Left ventricle myocardium superior (tissue), 1 donor: ENCODE data around the gene TAS1R3. TPM values are rescaled to one million over a fixed set of nuclear protein-coding genes. Genes with fewer than 3 reads are reported as not detected.
"Not testable (repeated sequence)": the region's sequence is repeated elsewhere in the genome, so short reads cannot be mapped to it uniquely, and the experiment has no call there.

Experiments used
- ATAC-seq: fragments of 200-7000 bp; cut with Tn5 transposase; one replicate; pipeline ENCODE4 v1.9.1; 2020; ENCODE audit warnings: mild to moderate bottlenecking, moderate library complexity
- DNase-seq: peaks from one replicate; pipeline ENCODE4 v3.0.0-alpha.2; 2020
- intact Hi-C: fragments of 100-400 bp; cut with micrococcal nuclease; formaldehyde crosslinking; loops from one replicate; pipeline ENCODE4 v1.11.0; 2022
- total RNA-seq: library from RNA; stranded (reverse); fragmentation: NEBNext Ultra II Directional; extraction: Animal tissue kit (Norgen Biotek cat#: 25700); gene quantifications from one replicate; pipeline ENCODE4 v1.2.1, GENCODE V29; 2021
- donor health status: DM: no; HTN: yes; CAD: no; lungs with severe emphysema.

Gene TAS1R3
- total RNA-seq, 1 donor from 2014 or later, result 0.57 TPM

DNA sequence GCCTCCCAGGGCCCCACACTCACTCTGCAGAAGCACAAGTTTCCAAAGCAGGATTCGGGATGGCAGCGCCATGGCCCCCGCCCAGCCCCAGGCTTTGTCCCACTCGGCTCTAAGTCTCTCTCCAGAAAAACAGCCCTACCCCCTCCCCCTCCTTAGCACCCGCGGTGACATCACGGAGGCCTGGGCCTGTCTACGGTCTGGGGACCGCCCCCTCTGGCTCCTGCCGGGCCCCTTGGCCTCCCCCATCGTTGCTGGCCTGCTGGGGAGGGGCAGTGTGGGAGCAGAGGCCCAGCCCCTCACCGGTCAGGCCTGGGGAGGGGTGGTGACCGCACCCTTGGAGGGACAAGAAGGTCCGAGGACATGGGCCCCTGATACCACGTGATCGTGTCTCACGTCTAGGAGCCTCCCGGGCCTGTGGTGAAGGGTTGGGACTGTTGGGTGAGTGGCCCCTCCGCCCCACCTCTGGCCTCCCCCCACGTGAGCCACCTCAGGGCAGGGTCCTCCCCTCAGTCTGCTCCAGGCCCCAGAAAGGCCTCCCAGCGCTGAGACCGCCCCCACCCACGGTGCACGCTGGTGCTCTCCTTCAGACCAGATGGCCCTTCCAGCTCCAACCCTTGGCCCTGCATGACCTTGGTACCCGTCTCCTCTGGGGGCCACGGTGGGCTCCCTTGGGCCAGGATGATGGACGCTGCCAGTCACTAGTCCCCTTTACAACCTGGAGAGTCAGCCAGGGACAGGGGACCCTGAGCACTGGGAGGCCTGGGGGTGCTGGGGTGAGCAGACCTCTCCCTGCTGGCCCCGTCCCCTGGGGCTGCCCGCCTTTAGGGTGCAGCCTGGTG is 27.6 kb downstream of the TAS1R3 start, which contains the start of gene MXRA8:
Gene MXRA8, minus strand, starts transcription at position 123 of the 839 bp plus-strand sequence. Its CDS starts 51 bp downstream, at position 72.
- ATAC-seq, result peak; percentile 74
- peak; percentile 87 for DNase-seq
- intact Hi-C loops, result no loop called here

DNA sequence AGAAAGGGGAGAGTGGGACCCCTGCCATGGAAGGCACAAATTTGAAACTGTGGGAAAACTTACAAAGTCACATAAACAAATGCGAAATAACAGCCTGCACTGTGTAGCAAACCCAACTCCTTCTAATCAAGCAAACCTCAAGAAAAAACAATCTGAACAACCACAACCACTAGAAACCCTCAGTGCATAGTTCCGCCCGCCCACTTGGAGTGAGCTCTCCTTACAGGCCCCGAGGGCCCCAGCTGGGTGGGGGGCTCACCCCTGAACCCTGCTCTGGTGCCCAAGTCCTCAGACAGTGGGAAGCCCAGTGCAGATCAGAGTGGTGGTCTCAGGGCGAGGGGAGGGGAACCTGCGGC is 28.2 kb downstream of the TAS1R3 start:
- intact Hi-C loops, result no loop called here
- ATAC-seq (peak; percentile 13), DNase-seq (peak; percentile 46)

DNA sequence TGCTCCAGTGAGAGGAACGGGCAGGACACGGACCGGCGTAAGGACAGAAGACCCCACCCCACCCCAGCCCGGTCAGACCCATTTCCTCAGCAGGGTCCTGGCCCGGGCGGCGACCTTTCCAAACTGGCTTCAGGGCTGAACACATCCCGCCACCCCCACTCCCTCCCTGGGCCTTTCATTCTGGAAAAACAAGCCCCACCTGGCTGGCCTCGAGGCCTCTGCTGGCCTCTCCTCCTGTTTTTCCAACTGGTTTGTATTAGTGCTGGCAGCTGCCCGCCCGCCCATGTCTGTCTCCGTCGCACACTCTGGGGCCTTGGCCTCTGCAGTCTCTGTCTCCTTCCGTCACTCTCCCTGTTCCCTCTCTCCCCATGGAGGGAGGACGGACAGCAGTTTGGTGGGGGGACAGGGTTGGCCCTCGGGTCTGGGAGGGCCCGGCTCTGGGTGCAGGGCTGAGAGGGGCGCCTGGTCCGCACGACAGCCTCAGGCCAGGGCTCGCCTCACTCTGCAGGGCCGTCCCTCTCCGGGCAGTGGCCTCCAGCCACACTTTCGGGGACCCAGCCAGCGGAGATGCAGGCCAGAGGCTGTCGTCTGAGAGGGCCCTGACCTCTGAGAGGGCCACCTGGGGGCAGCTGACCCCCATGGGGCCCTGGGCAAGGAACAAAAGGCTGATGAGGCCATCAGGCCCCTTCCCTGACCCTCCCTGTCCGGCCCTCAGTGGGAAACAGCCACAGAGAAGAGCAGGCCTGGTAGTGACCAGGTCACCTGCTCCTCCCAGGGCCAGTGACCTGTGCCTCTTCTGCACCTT is 28.8 kb downstream of the TAS1R3 start:
- ATAC-seq, result peak; percentile 51
- peak; percentile 69 for DNase-seq
- intact Hi-C loops, result no loop called here

DNA sequence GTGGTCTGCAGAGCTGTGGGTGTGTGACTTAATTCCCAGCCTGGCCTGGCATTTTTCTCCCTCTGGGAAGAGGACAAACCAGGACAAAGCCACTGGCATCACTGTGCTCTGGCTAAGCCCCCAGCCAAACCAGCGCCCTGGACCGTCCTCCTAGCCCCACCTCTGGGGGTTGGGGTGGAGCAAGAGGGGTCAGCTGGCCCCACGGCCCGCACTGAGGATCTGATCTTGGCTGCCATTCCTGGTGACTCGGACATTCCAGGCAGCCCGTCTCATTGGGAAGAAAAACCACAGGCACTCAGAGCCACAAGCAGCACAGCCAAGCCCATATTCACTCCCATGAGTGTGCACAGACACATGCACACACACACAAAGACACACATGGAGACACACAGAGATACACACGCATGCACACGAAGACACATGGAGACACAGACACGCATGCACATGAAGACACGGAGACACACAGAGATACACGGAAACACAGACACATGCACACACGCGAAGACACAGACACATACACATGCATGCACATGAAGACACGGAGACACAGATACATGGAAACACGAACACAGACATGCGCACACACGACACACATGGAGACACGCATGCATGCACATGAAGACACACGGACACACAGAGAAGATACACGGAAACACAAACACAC is 29.6 kb downstream of the TAS1R3 start:
- DNase-seq (peak; percentile 76), ATAC-seq (peak; percentile 68)
- intact Hi-C loops, result no loop called here

DNA sequence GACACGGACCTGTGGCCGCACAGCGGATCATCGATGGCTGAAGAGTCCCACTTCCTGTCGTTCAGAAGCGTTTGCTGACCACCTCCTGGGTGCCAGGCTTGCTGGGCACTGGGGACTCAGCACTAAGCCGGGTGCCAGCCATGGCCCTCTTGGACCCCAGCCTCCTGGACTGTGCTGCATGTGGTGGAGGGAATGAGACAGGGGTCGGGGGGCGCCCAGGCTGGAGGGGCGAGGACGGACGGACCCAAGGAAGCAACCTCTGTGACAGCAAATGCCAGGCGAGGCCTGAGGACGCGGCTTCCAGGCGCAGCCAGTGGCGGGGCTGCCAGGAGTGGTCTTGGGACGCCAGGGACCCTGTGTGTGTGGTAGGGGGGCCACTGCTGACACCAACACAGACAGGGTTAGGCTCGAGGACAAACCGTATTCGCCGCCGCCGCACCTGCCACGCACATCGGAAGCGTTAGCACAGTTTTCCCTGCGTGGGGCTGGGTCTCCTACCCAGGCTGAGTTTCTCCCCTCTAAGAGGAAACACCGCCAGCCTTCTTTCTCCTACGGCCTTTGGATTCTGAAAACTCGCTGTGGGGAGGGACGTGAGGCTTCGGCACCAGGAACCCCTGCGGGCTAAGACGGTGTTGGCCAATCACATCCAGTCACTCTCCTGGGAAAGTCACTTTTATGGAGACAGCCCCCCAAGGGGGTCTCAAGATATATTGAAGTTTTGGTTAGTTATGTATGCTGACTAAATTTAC is 30.3 kb downstream of the TAS1R3 start:
- no peak for ATAC-seq
- intact Hi-C loops, result no loop called here
- peak; percentile 35 for DNase-seq

DNA sequence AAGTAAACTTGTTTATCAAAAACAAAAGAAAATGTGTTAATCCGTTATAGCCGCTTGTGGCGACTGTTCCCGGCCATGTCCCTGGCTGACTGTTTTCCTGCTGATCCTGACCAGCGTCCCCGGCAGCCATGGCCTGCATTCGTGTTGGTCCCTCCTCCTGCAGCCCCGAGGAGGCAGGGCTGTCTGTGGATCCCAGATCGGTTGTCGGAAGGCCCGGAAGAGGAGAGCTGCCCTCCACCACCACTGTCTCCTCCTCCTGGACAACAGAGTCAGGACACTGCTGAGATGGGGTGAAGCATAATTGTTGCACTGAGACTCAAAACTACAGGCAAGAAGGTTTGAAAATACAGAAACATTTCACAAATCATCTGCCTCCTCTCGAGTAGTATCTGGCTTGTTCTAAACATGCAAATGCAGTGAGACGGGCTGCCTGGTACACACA is 30.9 kb downstream of the TAS1R3 start:
- ATAC-seq (peak; percentile 23), DNase-seq (peak; percentile 76)
- intact Hi-C loops, result no loop called here

DNA sequence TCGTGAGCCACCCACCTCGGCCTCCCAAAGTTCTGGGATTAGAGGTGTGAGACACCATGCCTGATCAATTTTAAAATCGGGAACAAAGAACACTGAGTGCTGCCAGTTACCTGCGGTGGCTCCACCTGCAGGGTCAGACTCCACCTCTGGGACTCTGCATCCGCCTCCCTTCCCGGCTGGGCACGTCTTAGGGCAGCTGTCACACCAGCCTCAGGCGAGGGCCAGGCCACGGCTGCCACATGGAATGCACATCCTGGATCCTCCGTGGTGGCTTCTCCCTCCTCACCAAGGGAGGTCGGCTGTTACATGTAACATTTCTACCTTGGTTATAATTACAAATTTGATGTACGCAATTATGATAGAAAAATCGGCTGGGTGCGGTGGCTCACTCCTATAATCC is 33.2 kb downstream of the TAS1R3 start:
- intact Hi-C loops, result no loop called here
- ATAC-seq, result no peak
- peak; percentile 20 for DNase-seq

DNA sequence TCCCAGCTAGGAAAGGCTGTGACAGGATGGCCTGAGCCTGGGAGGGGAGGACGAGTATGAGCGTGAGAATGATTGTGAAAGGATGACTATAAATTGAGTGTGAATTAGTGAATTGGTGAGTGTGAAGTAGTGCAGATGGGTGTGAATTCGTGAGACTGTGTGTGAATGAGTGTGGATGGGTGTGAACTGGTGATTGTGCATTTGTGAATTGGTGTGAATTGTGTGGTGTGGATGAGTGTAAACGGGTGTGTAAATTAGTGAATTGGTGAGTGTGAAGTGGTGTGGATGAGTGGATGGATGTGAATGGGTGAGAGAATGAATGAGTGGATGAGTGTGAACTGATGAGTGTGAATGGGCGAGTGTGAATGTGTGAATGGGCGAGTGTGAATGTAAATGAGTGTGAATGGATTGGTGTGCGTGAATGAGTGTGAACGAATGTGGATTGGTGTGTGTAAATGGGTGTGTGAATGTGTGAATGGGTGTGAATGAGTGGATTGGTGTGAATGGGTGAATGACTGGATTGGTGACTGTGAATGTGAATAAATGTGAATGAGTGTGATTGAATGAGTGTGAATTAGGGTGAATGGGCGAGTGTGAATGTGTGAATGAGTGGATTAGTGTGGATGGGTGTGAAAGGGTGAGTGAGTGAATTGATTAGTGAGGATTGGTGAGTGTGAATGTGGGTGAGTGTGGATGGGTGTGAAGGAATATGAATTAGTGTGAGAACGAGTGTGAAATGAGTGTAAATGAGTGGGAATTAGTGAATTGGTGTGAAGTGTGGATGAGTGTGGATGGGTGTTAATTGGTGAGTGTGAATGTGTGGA is 35.0 kb downstream of the TAS1R3 start:
- ATAC-seq (no peak), DNase-seq (no peak)
- intact Hi-C loops, result no loop called here

DNA sequence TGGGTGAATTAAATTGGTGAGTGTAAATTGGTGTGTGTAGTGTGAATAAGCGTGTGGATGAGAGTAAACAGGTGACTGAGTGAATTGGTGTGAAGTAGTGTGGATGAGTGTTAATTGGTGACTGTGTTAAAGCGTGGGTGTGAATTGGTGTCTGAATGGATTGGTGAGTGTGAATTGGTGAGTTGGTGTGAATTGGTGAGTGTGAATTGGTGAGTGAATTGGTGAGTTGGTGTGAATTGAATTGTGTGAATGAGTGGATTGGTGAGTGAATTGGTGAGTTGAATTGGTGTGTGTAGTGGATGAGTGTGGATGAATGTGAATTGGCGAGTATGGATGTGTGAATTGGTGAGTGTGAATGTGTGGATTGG is 35.6 kb downstream of the TAS1R3 start:
- intact Hi-C loops, result no loop called here
- ATAC-seq (no peak), DNase-seq (no peak)

DNA sequence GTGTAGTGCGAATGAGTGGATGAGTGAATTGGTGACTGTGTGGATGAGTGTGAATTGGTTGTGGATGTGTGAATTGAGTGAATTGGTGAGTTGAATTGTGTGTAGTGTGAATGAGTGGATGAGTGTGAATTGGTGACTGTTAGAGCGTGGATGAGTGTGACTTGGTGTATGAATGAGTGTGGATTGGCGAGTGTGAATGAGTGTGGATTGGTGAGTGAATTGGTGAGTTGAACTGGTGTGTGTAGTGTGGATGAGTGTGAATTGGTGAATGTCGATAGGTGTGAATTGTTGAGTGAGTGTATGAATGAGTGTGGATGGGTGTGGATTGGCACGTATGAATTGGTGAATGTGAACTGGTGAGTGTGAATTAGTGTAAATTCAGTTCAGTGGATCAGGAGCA is 36.2 kb downstream of the TAS1R3 start:
- ATAC-seq (no peak), DNase-seq (no peak)
- intact Hi-C loops, result no loop called here

DNA sequence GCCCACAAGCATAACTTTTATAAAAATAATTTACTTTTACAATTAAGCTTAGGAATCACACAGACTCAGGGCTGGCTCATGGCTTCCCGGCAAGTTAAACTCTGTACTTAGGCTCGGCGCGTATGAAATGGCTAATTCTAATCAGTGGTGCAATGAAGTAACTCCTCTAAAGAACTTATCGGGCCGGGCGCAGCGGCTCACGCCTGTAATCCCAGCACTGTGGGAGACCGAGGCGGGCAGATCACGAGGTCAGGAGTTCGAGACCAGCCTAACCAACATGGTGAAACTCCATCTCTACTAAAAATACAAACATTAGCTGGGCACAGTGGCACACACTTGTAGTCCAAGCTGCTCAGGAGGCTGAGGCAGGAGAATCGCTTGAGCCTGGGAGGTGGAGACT is 39.0 kb downstream of the TAS1R3 start:
- ATAC-seq, intact Hi-C loops: not testable (repeated sequence)
- peak; percentile 9 for DNase-seq

DNA sequence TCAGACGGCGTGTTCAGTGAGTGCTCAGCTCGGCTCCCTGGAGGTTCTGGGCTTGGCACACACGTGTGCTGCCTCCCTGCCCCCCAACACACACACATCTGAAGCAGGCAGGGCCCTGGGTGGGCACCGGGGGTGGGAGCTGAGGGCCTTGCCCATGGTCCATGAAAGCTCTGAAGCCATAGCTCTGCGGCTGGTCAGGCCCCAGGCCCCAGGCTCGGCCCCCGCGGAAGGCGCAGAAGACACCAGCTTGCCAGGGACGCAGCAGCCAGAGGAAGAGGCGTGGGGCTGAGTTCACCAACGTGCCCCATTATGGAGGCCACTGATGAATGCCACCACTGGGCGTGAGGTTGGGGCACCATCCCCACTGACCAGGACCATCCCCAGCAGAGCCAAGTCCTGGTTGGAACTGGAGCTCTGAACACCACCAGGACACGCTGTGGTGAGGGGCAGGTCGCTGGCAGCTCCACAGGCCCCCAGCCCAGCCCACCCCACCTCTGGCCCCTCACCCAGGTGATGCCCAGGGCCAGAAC is 39.8 kb downstream of the TAS1R3 start:
- intact Hi-C loops, result no loop called here
- no peak for ATAC-seq
- peak; percentile 29 for DNase-seq

DNA sequence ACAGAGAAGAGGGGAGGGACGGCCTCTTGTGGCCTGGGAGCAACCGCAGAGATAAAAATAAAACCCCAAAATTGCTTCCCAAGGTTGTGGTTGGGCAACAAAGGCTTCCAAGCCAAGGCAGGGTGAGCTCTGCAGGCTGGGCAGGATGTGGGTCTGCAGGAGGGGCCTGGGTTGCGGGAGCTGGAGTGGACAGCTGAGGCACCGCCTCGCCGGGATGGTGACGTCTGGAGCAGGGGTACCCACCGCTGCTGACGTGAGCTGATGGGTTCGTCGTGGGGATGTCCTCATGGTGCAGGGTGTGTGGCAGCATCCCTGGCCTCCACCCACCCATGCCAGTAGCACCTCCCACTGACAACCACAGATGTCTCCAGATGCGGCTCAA is 40.3 kb downstream of the TAS1R3 start:
- ATAC-seq, result no peak
- peak; percentile 35 for DNase-seq
- intact Hi-C loops, result no loop called here

DNA sequence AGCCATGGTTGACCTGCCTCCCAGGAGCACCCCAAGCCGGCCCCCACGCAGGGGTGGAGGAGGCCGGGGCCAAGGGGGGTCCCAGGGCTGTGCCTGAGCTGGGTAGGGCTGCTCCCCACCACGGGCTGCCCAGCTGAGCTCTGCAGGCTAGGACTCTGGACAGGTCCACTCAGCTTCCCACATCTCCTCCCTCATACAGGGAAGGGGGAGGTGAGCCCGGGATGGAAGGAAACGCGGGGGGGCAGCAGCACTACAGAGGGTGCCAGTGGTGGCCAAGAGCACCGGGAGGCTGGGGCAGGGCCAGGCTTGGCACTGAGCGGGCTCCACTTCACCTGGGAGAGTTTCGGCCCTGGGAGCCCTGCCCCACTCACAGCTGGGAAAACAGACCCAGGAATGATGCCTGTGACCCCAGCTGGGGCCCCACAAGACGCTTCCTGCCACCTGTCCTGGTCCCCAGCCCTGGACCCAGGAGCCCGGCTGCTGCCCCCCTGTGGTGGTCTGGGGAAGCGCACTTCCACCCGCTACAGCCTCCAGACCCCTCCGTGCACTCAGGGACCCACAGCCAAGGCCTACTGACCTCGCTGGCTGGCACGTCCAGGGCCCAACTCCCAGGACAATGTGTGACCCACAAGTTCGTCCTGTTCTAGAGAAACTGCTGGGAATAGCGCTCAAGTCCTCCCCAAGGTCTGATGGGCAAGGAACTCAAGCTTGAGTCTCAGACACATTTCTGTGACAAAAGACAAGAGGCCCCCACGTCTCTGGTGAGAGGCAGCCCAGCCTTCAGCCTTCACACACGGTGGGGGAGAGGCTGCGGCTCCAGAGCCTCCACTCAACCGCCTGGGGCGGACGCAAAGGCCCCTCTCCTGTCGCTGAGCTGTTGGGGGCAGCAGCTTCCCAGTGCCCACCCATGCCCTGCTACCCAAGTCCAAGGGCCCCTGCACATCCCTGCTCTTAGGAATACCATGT is 40.9 kb downstream of the TAS1R3 start:
- intact Hi-C loops, result no loop called here
- ATAC-seq (peak; percentile 33), DNase-seq (peak; percentile 80)

DNA sequence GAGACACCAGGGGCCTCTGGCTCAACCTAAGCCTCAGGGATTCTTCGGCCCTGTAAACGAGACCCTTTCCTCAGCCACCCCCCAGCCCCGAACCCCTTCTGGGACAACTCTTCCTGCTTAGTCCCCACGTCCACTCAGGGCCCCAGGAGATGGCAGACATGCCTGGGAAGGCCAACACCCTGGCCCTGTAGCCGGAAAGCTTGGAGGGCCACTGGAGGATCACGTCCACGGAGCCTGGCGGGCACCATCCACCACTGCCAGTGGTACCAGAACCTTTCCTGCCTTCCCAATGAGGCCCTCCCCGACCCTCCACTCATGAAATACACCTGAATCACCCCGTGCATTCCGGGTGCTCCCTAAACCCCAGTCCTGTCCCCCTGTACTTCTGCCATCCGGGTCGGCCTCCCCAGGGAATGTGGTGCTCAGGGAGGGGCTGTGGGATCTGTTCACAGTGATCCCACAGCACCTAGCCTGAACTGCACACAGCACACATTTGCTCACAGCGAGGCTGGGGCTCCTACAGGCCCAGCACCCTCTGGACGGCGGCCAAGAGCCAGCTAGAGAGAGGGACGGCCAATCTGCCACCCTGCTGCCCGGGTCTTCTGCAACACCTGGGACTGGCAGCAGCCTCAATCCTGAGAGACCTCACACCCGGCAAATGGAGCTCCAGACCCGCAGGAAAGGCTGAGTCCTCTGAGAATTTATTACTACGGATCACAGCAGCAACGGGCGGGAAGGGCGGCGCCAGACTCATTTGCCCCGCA is 42.2 kb downstream of the TAS1R3 start:
- intact Hi-C loops, result no loop called here
- DNase-seq, result peak; percentile 34

DNA sequence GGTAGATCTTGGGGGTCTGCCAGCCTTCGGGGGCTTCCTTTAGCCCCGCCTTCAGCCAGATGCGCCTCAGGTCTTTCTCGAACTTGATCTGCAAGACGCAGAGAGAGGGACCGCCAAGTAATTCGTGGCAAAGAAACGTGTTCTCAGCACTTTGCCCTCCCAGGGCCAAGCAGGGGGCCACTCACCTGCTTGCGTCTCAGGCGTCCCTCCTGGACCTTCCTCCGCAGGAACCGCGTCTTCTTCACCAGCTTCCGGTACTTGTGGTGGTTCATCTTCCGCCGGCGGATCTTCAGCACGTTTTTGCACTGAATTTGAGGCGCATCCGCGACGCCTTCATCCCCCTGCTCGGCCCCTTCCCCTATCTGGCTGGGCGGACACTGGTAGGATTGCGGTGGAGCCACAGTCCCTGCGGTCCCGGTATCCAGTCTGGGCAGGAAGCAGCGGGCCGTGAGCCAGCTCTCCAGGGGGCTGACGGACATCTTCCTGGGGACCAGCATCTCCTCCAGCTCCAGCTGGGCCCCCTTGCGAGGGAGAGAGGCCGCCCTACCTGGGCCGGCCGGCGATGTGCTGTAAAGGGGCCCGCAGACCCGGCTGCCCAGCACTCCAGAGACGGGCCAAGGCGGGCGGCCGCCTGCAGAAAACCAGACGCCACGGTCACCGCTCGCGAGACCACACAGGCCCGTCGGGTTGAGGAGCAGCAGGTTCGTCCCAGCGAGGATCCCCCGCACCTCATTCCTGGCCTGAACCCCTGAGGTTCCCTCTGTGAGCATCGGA is 42.9 kb downstream of the TAS1R3 start:
- intact Hi-C loops, result no loop called here
- peak; percentile 39 for DNase-seq
- ATAC-seq, result no peak

More for the DNA sequence above, 42.2 kb downstream of the TAS1R3 start:
- ATAC-seq, result no peak
